HG02870 (cell line): ENCODE data around the gene SIDT1.
A peak's percentile ranks its signal among the peaks of the same experiment; 100 is the strongest.

Experiments
- ATAC-seq: cut with Tn5 transposase; IDR thresholded peaks from one replicate; pipeline ENCODE4 v1.9.1; 2021; ENCODE audit warnings: mild to moderate bottlenecking, moderate library complexity; ENCODE audit not compliant: unreplicated experiment

Gene SIDT1

DNA sequence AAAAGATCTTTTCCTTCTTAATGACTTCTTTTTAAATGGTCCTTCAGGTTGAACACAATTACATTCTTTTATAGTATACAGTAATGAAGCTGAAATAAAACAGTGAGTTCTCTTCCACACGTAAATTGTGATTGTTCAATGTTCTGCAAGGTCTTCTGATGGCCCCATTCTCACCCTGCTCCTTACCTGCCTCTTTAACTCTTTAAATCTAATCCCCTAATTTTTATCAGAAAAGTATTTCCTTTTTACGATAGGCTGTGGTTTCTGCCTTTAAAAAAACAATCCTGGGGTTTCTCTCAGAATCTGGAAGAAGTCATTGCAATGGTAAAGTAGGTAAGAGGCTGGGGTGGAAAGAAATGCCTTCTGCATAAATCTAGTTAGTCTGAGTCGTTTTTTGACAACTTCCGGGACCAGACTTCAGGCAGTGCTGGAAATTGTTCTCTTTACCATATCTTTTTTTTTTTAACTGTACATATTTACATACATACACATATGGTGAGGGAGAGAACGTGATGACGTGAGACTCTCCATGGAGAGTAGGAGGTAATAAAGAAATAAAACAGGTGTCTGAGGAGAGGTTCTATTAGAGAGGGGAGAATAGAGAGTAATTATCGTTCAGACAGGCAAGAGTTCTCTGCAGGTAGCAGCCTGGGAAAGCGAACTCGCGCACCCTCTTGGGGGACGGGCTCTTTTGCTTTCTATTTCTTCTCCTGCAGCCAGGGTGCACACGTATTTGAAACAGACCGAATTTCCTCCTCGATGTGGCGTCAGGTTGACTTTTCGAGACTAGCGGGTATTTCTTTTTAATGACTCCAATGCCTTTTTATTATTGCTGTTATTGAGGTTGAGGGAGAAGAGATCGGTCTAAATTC is at the start of gene SIDT1:
Gene SIDT1 (plus strand): TSS at position 730 of the 872 bp plus-strand sequence. CDS start 467 bp downstream, outside the sequence.
- peak; percentile 67 for ATAC-seq

- ATAC-seq: no peak
Observed at GRCh38 chr3:113485161-113485609, 47.2 kb upstream of the SIDT1 start.

DNA sequence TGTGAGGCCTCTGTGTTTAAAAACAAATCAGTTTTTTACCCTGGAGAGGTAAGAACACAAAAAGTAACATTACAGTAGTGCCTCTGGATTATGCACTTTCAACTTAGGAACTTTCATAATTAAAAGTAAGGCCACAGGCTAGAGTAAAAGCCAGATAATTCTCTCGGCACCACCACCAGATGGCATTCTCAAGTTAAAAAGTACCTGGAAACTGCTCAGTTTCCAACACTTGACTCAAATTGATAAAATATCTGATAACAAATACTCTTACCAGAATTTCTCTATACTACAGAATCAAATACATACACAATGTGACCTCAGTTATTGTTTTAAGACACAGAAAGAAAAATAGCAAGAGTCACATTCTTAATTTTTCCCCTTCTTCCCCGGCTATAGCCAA is 37.3 kb upstream of the SIDT1 start:
- peak; percentile 47 for ATAC-seq

DNA sequence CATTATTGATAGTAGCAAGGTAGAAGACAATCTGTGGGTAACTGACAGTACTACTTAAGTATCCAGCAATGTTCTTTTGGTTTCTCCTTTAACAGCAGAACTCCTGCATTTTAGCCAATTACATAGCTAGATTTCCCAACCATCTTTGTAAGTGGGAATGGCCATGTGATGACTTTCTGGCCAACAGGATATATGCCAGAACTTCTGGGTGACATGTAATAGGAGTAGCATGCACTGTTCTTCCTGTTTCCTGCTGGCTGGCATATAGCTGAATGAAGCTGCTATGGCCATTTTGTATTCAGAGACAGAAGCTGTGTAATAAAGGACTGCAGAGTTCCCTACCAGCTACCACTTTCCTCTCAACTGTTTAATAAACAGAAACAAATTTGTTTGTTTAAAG is 35.4 kb upstream of the SIDT1 start:
- ATAC-seq: no peak

DNA sequence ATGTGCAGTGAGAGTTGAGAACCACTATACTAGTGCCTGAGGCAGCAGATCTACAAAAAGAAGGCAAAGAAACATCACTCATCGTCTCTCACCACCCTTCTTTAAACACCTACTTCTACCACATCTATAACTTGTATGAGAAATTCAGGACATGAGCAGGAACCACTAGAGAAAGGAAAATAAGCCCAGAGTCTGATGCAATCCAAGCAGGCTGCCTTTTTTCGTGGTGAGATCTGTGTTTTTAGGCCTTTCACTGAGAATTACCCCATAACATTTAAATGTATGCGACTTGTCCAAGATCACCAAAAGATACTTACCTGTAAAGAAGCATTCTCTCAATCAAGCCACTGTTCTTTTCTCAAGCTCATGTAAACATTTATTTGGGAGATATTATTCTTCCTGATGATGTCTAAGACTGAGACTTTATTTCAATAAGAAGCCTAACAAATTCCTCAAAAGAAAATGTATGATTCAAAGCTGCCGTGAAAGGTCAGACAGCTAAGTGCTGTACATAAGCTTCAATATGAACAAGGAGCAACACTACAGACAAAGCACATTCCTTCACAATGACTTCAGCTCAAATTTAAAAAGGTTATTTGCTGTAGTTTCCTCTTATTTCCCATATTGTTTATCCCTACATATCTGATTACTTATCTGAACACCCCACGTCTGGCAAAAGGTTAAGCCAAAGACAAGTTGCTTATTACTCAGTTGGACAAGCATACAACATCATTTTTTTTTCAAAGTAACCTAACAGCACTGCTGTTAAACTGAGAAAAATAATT is 33.9 kb upstream of the SIDT1 start:
- ATAC-seq: no peak

GRCh38 chr3:113499081-113499480 is 33.3 kb upstream of the SIDT1 start:
- ATAC-seq: no peak

DNA sequence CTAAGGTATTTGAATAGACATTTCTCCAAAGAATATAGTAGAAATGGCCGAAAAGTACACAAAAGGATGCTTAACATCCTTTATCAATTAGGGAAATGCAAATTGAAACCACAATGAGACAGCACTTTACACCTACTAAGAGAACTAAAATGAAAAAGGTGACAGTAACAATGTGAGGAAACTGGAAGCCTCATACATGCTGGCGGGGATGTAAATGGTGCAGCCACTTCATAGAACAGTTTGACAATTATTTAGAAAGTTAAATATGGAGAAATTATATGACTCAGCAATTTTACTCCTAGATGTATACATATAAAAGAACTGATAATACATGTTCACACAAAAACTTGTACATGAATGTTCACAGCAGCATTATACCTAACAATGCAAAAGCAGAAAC is 30.8 kb upstream of the SIDT1 start:
- ATAC-seq: no peak

DNA sequence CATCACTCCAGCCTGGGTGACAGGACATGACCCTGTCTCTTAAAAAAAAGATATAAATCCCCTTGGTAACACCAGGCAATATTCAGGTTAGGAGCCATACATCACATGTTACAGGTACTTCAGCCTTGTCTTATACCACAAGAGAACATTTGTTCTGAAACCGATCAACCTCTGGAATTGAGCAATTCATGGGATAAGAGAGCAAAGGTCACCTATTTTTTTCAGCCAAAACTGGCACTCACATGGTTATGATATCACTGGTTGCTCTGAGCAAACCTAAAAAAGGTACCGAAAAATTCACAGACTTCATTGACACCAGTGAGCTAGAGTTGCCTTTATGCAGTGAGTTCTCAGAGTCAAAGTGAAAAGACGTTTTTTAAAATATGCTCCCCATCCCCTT is 26.5 kb upstream of the SIDT1 start:
- no peak for ATAC-seq

DNA sequence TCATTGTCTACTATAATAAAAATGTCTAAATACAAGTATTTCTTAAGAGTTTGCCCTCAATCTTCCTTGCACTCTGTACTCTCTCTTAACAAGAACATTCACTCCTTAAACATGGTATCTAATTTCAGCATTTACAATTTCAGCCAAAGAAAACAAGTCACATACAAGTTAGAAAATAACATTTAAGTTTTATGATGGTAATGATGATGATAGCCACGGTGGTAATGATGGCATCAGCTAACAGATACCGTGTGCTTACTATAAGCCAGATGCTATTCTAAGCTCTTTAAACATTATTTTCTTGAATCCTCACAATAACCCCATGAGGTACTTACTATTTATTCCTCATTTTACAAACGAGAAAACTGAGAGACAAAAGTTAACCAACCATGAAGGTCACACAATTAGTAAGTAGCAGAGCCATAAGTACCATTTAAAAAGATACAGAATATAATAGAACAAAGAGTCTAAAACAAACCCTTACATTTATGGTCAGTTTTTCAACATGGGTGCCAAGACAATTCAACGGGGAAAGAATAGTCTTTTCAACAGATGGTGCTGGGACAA is 24.8 kb upstream of the SIDT1 start:
- no peak for ATAC-seq

GRCh38 chr3:113508966-113509365 is 23.4 kb upstream of the SIDT1 start:
- no peak for ATAC-seq

GRCh38 chr3:113514265-113514769 is 18.0 kb upstream of the SIDT1 start:
- no peak for ATAC-seq

GRCh38 chr3:113516115-113516505 is 16.2 kb upstream of the SIDT1 start:
- ATAC-seq: no peak

- no peak for ATAC-seq
Observed at GRCh38 chr3:113521981-113522380, 10.4 kb upstream of the SIDT1 start.

- no peak for ATAC-seq
Observed at GRCh38 chr3:113523241-113523640, 9.1 kb upstream of the SIDT1 start.

DNA sequence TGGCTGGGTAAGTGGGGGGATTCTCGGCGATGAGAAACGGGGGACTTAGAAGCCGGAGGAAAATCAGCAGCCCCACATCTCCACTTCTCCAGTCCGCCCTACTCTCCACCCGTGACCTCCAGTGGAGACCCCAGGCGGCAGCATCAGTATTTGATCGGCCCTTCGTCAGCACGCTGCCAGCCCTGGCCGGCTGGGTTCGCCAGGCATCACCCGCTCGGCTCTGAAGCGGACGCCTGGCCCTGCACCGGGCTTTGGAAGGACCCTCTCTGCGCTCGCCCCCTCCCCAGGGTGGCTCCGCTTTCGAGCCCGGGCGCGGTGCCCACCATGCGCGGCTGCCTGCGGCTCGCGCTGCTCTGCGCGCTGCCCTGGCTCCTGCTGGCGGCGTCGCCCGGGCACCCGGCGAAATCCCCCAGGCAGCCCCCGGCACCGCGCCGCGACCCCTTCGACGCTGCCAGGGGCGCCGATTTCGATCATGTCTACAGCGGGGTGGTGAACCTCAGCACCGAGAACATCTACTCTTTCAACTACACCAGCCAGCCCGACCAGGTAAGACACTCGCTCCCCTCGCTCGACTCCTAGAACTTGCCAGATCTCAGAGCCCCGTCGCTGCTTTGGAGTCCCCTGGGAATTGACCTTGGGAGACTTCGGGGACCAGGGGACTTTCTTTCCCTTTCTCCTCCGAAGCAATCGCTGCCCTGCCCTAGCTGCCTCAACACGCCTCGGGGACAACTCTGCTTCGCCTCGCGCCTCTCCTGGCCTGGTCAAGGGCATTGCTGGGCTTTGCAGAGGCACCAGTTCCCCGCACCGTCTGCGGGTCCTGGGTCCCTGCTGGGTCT is 561 bp downstream of the SIDT1 start:
- ATAC-seq: peak; percentile 25

- ATAC-seq: peak; percentile 25
Observed at GRCh38 chr3:113533534-113533892, 1.2 kb downstream of the SIDT1 start.

GRCh38 chr3:113534365-113534764 is 2.0 kb downstream of the SIDT1 start:
- ATAC-seq: no peak

- ATAC-seq: no peak
Observed at GRCh38 chr3:113535898-113536297, 3.5 kb downstream of the SIDT1 start.

DNA sequence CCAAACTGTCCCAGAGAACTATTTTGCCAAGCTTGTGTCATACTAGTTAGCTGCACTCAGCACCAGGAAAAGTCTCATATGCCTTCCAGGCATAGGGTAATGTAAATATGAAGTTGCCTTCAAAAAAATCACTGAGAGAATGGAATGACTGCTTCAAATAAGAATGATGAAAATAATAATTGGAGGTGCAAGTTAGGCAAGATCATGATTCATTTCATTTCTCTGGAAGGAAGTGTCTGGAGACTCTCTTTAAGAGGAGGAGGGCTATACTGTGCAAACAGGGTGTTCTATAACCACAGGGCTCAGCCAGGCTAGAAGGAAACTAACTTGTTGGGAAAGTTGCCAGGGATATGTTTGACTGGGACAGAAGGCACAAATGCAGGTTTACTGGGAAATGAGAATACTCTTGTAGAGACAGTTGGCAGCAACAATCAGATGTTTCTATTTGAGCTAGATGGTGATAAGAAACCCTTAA is 4.3 kb downstream of the SIDT1 start:
- no peak for ATAC-seq

DNA sequence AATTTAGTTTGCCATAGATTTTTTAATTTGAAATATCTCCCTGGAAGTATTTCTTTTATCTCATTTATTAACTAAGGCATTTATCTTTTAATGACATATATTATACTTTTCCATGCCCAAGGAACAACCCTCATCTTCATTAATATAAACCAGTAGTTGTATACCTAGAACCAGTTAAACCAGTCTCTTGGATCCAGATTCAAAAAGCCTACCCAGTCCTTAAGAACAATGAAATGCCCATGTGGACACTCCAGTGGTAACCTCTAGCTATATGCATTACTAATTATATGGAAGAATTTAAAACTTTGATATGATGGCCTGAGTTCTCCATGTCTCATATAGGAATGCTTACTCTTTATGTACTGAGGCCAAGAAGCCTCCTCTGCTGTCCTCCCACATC is 4.8 kb downstream of the SIDT1 start:
- no peak for ATAC-seq
